B cell (primary cell): ENCODE measurements around the gene ATP11B.

ENCODE experiments used
- CTCF ChIP-seq: fragments of 200-600 bp; IDR thresholded peaks from one replicate; pipeline ENCODE4 v1.8.0; 2022; ENCODE audit warnings: antibody characterized with exemption, mild to moderate bottlenecking
- EZH2 ChIP-seq: IDR thresholded peaks from 2 replicates; pipeline ENCODE4 v1.6.1; 2012; ENCODE audit warnings: borderline replicate concordance, low read depth, mild to moderate bottlenecking, moderate library complexity, low read length; ENCODE audit not compliant: insufficient read depth, poor library complexity, severe bottlenecking

DNA sequence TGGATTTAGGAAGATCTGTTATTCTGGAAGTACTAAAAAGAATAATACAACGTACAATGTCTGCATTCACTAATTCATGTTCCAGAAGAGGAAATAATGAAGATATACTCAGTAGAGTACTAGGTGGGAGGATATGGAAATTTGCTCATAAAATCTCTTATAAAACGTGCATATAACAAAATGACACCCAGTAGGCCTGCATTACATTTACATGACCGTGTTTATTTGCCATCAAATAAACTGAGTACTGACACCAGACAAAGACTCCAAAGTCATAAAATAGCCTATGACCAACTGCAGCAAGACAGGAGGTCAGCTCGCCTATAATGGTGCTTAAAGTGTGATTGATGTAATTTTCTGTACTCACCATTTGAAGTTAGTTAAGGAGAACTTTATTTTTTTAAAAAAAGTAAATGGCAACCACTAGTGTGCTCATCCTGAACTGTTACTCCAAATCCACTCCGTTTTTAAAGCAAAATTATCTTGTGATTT, 126.6 kb downstream of the ATP11B start:
- TF ChIP-seq CTCF: no peak
- no peak for TF ChIP-seq EZH2
